HG03565 (cell line): Measurements from ENCODE around the gene SLC26A9.

ENCODE experiments used
- ATAC-seq: cut with Tn5 transposase; IDR thresholded peaks from one replicate; pipeline ENCODE4 v1.9.1; 2021; ENCODE audit warnings: mild to moderate bottlenecking, moderate library complexity; ENCODE audit not compliant: unreplicated experiment

Gene SLC26A9

GRCh38 chr1:205943245-205943644 is at the start of gene SLC26A9:
Gene SLC26A9, minus strand, starts transcription at chr1:205943456. Its CDS starts 7,636 bp downstream, at chr1:205935820.
- ATAC-seq = no peak

GRCh38 chr1:205992218-205992882 is 49.1 kb upstream of the SLC26A9 start:
- ATAC-seq = no peak

- ATAC-seq = no peak
These were observed 48.0 kb upstream of the SLC26A9 start for GRCh38 chr1:205991237-205991636.

GRCh38 chr1:205990226-205990625 is 47.0 kb upstream of the SLC26A9 start:
- ATAC-seq = no peak

GRCh38 chr1:205989786-205990185 is 46.5 kb upstream of the SLC26A9 start:
- no peak for ATAC-seq

GRCh38 chr1:205988585-205988995 is 45.3 kb upstream of the SLC26A9 start:
- no peak for ATAC-seq

GRCh38 chr1:205986861-205987260 is 43.6 kb upstream of the SLC26A9 start:
- ATAC-seq = no peak

GRCh38 chr1:205986292-205986691 is 43.0 kb upstream of the SLC26A9 start:
- ATAC-seq = no peak

- no peak for ATAC-seq
These were observed 42.2 kb upstream of the SLC26A9 start for GRCh38 chr1:205985330-205986005.

- no peak for ATAC-seq
These were observed 40.9 kb upstream of the SLC26A9 start for GRCh38 chr1:205983925-205984725.

GRCh38 chr1:205981257-205981656 is 38.0 kb upstream of the SLC26A9 start:
- ATAC-seq = no peak

- ATAC-seq = no peak
These were observed 37.1 kb upstream of the SLC26A9 start for GRCh38 chr1:205980237-205980870.

- ATAC-seq = no peak
These were observed 36.0 kb upstream of the SLC26A9 start for GRCh38 chr1:205979301-205979700.

- ATAC-seq = no peak
These were observed 35.4 kb upstream of the SLC26A9 start for GRCh38 chr1:205978676-205979075.

- ATAC-seq = no peak
These were observed 34.3 kb upstream of the SLC26A9 start for GRCh38 chr1:205977402-205978014.

GRCh38 chr1:205976708-205977401 is 33.6 kb upstream of the SLC26A9 start:
- ATAC-seq = no peak

- no peak for ATAC-seq
These were observed 32.8 kb upstream of the SLC26A9 start for GRCh38 chr1:205976036-205976435.

GRCh38 chr1:205975387-205975998 is 32.2 kb upstream of the SLC26A9 start:
- ATAC-seq = no peak

GRCh38 chr1:205974712-205975111 is 31.5 kb upstream of the SLC26A9 start:
- ATAC-seq = no peak
